Mesothelial cell of epicardium (in vitro differentiated cells): ENCODE results near the gene FAM50B. TPM values are rescaled to one million over a fixed set of nuclear protein-coding genes. Genes with fewer than 3 reads are reported as not detected.

Source experiments
- DNase-seq, 2 experiments: peaks; one replicate each; pipeline ENCODE4 v3.0.0; 2021; ENCODE audit warnings: low spot score in 2 of 2; ENCODE audit not compliant: unreplicated experiment in 2 of 2
- H3K27ac Mint-ChIP-seq: 2 replicates; pipeline ENCODE4 v1.8.0; 2021; ENCODE audit warnings: mixed read lengths
- H3K27me3 Mint-ChIP-seq: 2 replicates; pipeline ENCODE4 v1.8.0; 2021; ENCODE audit warnings: low read depth, mixed read lengths
- H3K36me3 Mint-ChIP-seq: 2 replicates; pipeline ENCODE4 v1.8.0; 2021; ENCODE audit warnings: mixed read lengths
- H3K4me1 Mint-ChIP-seq: 2 replicates; pipeline ENCODE4 v1.8.0; 2021; ENCODE audit warnings: mixed read lengths
- H3K4me3 Mint-ChIP-seq: 2 replicates; pipeline ENCODE4 v1.8.0; 2021; ENCODE audit warnings: mild to moderate bottlenecking, moderate library complexity, mixed read lengths
- H3K9me3 Mint-ChIP-seq: 2 replicates; pipeline ENCODE4 v1.8.0; 2021; ENCODE audit warnings: mixed read lengths
- CTCF ChIP-seq: fragments of 200-600 bp; sonication (generic); IDR thresholded peaks from one replicate; pipeline ENCODE4 v1.5.0; 2021; ENCODE audit warnings: antibody characterized with exemption; ENCODE audit not compliant: unreplicated experiment
- total RNA-seq: library from RNA; stranded (reverse); gene quantifications from 3 replicates; pipeline ENCODE4 v1.2.1, GENCODE V29; 2021

Gene FAM50B
- total RNA-seq, 1 donor from 2014 or later: 7.0 TPM

GRCh38 chr6:3831761-3832530, 17.2 kb upstream of the FAM50B start:
- no peak for DNase-seq
- H3K4me1 Mint-ChIP-seq: peaks cover 4% of the 10 kb centered on the region
- H3K27ac Mint-ChIP-seq: no peak overlapping the region
- no peaks in the 10 kb centered on the region for H3K9me3 Mint-ChIP-seq
- no peaks in the 10 kb centered on the region for H3K36me3 Mint-ChIP-seq
- TF ChIP-seq CTCF: no peak
- no peak overlapping the region for H3K4me3 Mint-ChIP-seq
- H3K27me3 Mint-ChIP-seq: no peaks in the 10 kb centered on the region

- H3K27me3 Mint-ChIP-seq: no peaks in the 10 kb centered on the region
- no peaks in the 10 kb centered on the region for H3K36me3 Mint-ChIP-seq
- no peaks in the 10 kb centered on the region for H3K9me3 Mint-ChIP-seq
- peaks cover 12% of the 10 kb centered on the region for H3K4me1 Mint-ChIP-seq
- no peak overlapping the region for H3K27ac Mint-ChIP-seq
- H3K4me3 Mint-ChIP-seq: no peak overlapping the region
- TF ChIP-seq CTCF: no peak
- DNase-seq: no peak
These were observed 14.0 kb upstream of the FAM50B start for GRCh38 chr6:3835055-3835731.

GRCh38 chr6:3835785-3836184, 13.4 kb upstream of the FAM50B start:
- Mint-ChIP-seq H3K27ac (no peak overlapping the region), H3K4me3 (no peak overlapping the region), H3K36me3 (no peaks in the 10 kb centered on the region), H3K4me1 (peaks cover 15% of the 10 kb centered on the region), H3K27me3 (no peaks in the 10 kb centered on the region), H3K9me3 (no peaks in the 10 kb centered on the region)
- no peak for TF ChIP-seq CTCF
- no peak for DNase-seq

GRCh38 chr6:3836566-3836965, 12.6 kb upstream of the FAM50B start:
- TF ChIP-seq CTCF: no peak
- DNase-seq: no peak
- no peak overlapping the region for H3K4me3 Mint-ChIP-seq
- H3K27me3 Mint-ChIP-seq: no peaks in the 10 kb centered on the region
- no peaks in the 10 kb centered on the region for H3K9me3 Mint-ChIP-seq
- H3K36me3 Mint-ChIP-seq: no peaks in the 10 kb centered on the region
- H3K27ac Mint-ChIP-seq: no peak overlapping the region
- peaks cover 20% of the 10 kb centered on the region for H3K4me1 Mint-ChIP-seq

- TF ChIP-seq CTCF: no peak
- H3K27ac Mint-ChIP-seq: no peak overlapping the region
These were observed 11.4 kb upstream of the FAM50B start for GRCh38 chr6:3837781-3838180.

More at GRCh38 chr6:3837781-3838180, 11.4 kb upstream of the FAM50B start:
- H3K4me1 Mint-ChIP-seq: peaks cover 33% of the 10 kb centered on the region
- DNase-seq: no peak
- H3K9me3 Mint-ChIP-seq: no peaks in the 10 kb centered on the region
- no peaks in the 10 kb centered on the region for H3K27me3 Mint-ChIP-seq
- no peak overlapping the region for H3K4me3 Mint-ChIP-seq
- H3K36me3 Mint-ChIP-seq: no peaks in the 10 kb centered on the region
